ENCODE results near the gene TSPEAR.

- no peak for TF ChIP-seq CTCF (IDR thresholded peaks at IDR 0.05)
- no peak for TF ChIP-seq POLR2A (IDR thresholded peaks at IDR 0.05)
Measured at GRCh38 chr21:44637018-44637850, 74.1 kb downstream of the TSPEAR start, which contains the start of gene KRTAP10-10.

All from thyroid gland (tissue), 4 donors.